Heart right ventricle (tissue), 16 donors: ENCODE measurements around the gene RABAC1. TPM values are rescaled to one million over a fixed set of nuclear protein-coding genes. Genes with fewer than 3 reads are reported as not detected.
A peak's percentile ranks its signal among the peaks of the same experiment; 100 is the strongest.

Experiments
- ATAC-seq, 8 donors: fragments of 200-7000 bp; cut with Tn5 transposase; one replicate each; pipeline ENCODE4 v1.9.1; 2020; ENCODE audit warnings: mild to moderate bottlenecking in 8 of 8, moderate library complexity in 8 of 8, moderate number of reproducible peaks in 1 of 8
- DNase-seq, 2 donors: peaks; one replicate each; pipeline ENCODE4 v3.0.0-alpha.2; 2020
- H3K27ac ChIP-seq, 10 donors: fragments of 200-600 bp; sonication (generic) in 2 of 10; one replicate each; pipeline versions ENCODE4 v1.5.0 to v1.8.0; 2020 to 2022; ENCODE audit warnings: mild to moderate bottlenecking in 3 of 10
- H3K27me3 ChIP-seq, 7 donors: fragments of 200-600 bp; one replicate each; pipeline ENCODE4 v1.8.0; 2021 to 2022; ENCODE audit warnings: mild to moderate bottlenecking in 2 of 7
- H3K36me3 ChIP-seq, 9 donors: fragments of 200-600 bp; sonication (generic) in 1 of 9; one replicate each; pipeline versions ENCODE4 v1.5.0 to v1.8.0; 2020 to 2022; ENCODE audit warnings: mild to moderate bottlenecking in 2 of 9
- H3K4me1 ChIP-seq, 9 donors: fragments of 200-600 bp; sonication (generic) in 1 of 9; one replicate each; pipeline versions ENCODE4 v1.5.0 to v1.8.0; 2020 to 2022; ENCODE audit warnings: mild to moderate bottlenecking in 4 of 9
- H3K4me3 ChIP-seq, 10 donors: fragments of 200-600 bp; sonication (generic) in 2 of 10; one replicate each; pipeline versions ENCODE4 v1.5.0 to v1.8.0; 2020 to 2022; ENCODE audit warnings: mild to moderate bottlenecking in 7 of 10, moderate library complexity in 2 of 10
- H3K9me3 ChIP-seq, 11 donors: fragments of 200-600 bp in 10 of 11; sonication (generic) in 2 of 11; one replicate each; pipeline versions ENCODE4 v1.5.0 to v1.8.0; 2013 to 2022; ENCODE audit warnings: mild to moderate bottlenecking in 2 of 11, control low read depth in 1 of 11, moderate library complexity in 1 of 11
- CTCF ChIP-seq, 9 donors: fragments of 200-600 bp; sonication (generic) in 2 of 9; IDR thresholded peaks; one replicate each; pipeline versions ENCODE4 v1.5.0 to v1.8.0; 2021 to 2022; ENCODE audit warnings: antibody characterized with exemption in 9 of 9, mild to moderate bottlenecking in 5 of 9, moderate library complexity in 1 of 9
- WGBS, 2 donors: extraction: QIAGEN DNeasy Blood & Tissue Kit; methylation state at CpG; one replicate each; pipeline ENCODE4 v1.1.7; 2013; ENCODE audit warnings: inconsistent platforms in 1 of 2; 5-methylcytosine and 5-hydroxymethylcytosine counted together
- intact Hi-C, 10 donors: fragments of 100-400 bp; cut with DNase I; formaldehyde crosslinking; loops; one replicate each; pipeline versions ENCODE4 v1.11.1 to v1.14.2; 2022
- polyA plus RNA-seq, 2 donors: library from polyadenylated mRNA; stranded (reverse); fragments of 200-250 nt; gene quantifications; one replicate each; pipeline ENCODE4 v1.2.3, GENCODE V29; 2013
- total RNA-seq, 10 donors: library from RNA; stranded (reverse); fragmentation: NEBNext Ultra II Directional in 3 of 10; extraction: Animal tissue kit (Norgen Biotek cat#: 25700) in 3 of 10; gene quantifications; one replicate each; pipeline versions ENCODE4 v1.2.1 to v1.2.4, GENCODE V29; 2021 to 2023
- donor health status: Arrhythmogenic right ventricular cardiomyopathy.
- donor health status: ischemic (EF 13 %, LVEDD 7.1; RV severe dilation, severe dysfunction).
- donor health status: healthy with polysubstance abuse.
- donor health status: DM: no; HTN: yes; CAD: no.
- donor health status: DM: no; HTN: no; CAD: no.
- donor health status: ischemic (EF 25% LVEDD 6.9; RV normal size, moderate dysfunction).
- donor health status: ischemic (EF 25% LVEDD 5.7; RV mildly dilated, moderate dysfunction).
- donor health status: healthy.
- donor health status: DM: yes; HTN: yes; CAD: no.
- donor health status: Ischemic cardiomyopathy.
- donor health status: ischemic (EF 35%, LVEDD 5.7; RV mildly dilated, moderate dysfunction).
- donor health status: nonischemic (EF 11% LVEDD 7.7; RV severe dilation, severe dysfunction).
- donor health status: DM: yes; HTN: yes; CAD: no.
- donor health status: PGD.
- donor health status: ischemic (EF 29% LVEDD 5.4; RV normal size, mild dysfunction).
- donor health status: nonischemic (EF 23%, LVEDD 6.1; RV moderate dilation, normal function).

Gene RABAC1
- total and polyA plus RNA-seq, 12 donors: 34.5 to 270 (median 54.8) TPM

- DNase-seq (no peak), ATAC-seq (peak in 2 of 8 donors; percentile 10 to 37)
- peaks cover 45 to 97% (median 96%) of the 10 kb centered on the region in 7 donors for H3K27me3 ChIP-seq
These were observed 31.5 kb downstream of the RABAC1 start for GRCh38 chr19:41927497-41928192.

GRCh38 chr19:41926763-41927496 lies 32.2 kb downstream of the RABAC1 start:
- intact Hi-C loops: loop anchor here in 1 of 10 donors (5.0 kb wide), 1 partner anchor 40 kb away; no protein-coding TSS in a partner anchor
- peaks cover 48 to 97% (median 96%) of the 10 kb centered on the region in 7 donors for H3K27me3 ChIP-seq

More at GRCh38 chr19:41927497-41928192, 31.5 kb downstream of the RABAC1 start:
- intact Hi-C loops: loop anchor here in 1 of 10 donors (5.0 kb wide), 1 partner anchor 40 kb away; no protein-coding TSS in a partner anchor
- Histone ChIP-seq H3K4me1 (peaks cover 2 to 18% (median 16%) of the 10 kb centered on the region in 9 donors), H3K36me3 (no peaks in the 10 kb centered on the region), H3K27ac (no peak overlapping the region), H3K4me3 (peak overlapping the region; percentile 11 to 55 (median 46)), H3K9me3 (no peaks in the 10 kb centered on the region)
- WGBS, 2 donors: 3 to 5% methylated on average over 43 of the region's 43 CpGs
- no peak for TF ChIP-seq CTCF (IDR thresholded peaks at IDR 0.05)

GRCh38 chr19:41926028-41926762 lies 32.9 kb downstream of the RABAC1 start:
- H3K9me3 ChIP-seq: no peaks in the 10 kb centered on the region
- 13 to 23% methylated on average over 27 of the region's 27 CpGs for WGBS, 2 donors
- no peak overlapping the region for H3K4me3 ChIP-seq
- no peaks in the 10 kb centered on the region for H3K36me3 ChIP-seq
- no peak for TF ChIP-seq CTCF (IDR thresholded peaks at IDR 0.05)
- H3K4me1 ChIP-seq: peaks cover 2 to 18% (median 16%) of the 10 kb centered on the region in 9 donors
- DNase-seq (no peak), ATAC-seq (no peak)
- intact Hi-C loops: loop anchor here in 1 of 10 donors (5.0 kb wide), 1 partner anchor 39 kb away; no protein-coding TSS in a partner anchor
- peaks cover 42 to 97% (median 96%) of the 10 kb centered on the region in 7 donors for H3K27me3 ChIP-seq
- H3K27ac ChIP-seq: no peak overlapping the region

More at GRCh38 chr19:41926763-41927496, 32.2 kb downstream of the RABAC1 start:
- Histone ChIP-seq H3K27ac (no peak overlapping the region), H3K36me3 (no peaks in the 10 kb centered on the region), H3K9me3 (no peaks in the 10 kb centered on the region), H3K4me1 (peaks cover 2 to 18% (median 16%) of the 10 kb centered on the region in 9 donors), H3K4me3 (no peak overlapping the region)
- ATAC-seq: no peak
- WGBS, 2 donors: 29 to 34% methylated on average over 16 of the region's 16 CpGs
- DNase-seq: no peak
- TF ChIP-seq CTCF (IDR thresholded peaks at IDR 0.05): no peak
